ENCODE results near the gene PDE3B.

DNA sequence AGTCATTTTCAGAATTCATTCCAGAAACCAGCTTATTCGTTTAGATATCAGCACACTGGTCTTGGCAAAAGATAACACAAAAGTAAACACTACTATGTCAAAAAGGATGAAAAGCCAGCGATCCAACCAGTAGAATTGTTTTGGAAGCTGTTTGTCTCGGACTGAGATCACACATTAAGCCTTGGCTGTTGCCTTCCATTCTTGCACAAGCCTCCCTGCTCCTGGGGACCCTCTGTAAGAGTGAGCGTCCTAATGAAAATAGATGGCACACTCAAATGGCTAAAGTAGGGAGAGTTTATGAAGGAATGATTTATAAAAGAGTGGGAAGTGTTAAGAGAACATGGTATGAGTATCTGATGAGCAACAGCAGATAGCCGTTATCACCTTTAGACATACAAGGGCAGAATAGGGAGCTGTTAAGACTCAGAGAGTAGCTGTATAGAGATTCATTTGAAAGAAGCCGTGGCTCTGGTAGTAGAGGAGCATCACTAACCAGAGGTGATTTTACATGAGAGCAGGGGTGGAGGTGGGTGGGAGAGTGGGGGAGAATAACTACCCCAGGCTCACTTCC lies 25.2 kb downstream of the PDE3B start:
- TF ChIP-seq EP300 (IDR thresholded peaks at IDR 0.05; ENCODE audit: borderline replicate concordance in 1 of 2, low read depth in 2 of 2, low read length in 2 of 2) (no peak), RBBP5 (IDR thresholded peaks at IDR 0.05; ENCODE audit: borderline replicate concordance, low read depth, low read length) (no peak), POLR2A (IDR thresholded peaks at IDR 0.05; ENCODE audit: control extremely low read depth in 1 of 2, low read depth in 2 of 2, low read length in 2 of 2) (no peak), CREB1 (IDR thresholded peaks at IDR 0.05) (no peak), JUN (IDR thresholded peaks at IDR 0.05; ENCODE audit: low read depth, low read length) (no peak), PHF8 (conservative IDR thresholded peaks at IDR 0.05; ENCODE audit: low read depth, low read length) (no peak), EZH2 (IDR thresholded peaks at IDR 0.05; ENCODE audit: low read depth, low read length, severe bottlenecking) (no peak), SUZ12 (IDR thresholded peaks at IDR 0.05; ENCODE audit: low read length) (no peak), JUND (IDR thresholded peaks at IDR 0.05; ENCODE audit: low read length) (no peak), GABPA (IDR thresholded peaks at IDR 0.05; ENCODE audit: borderline replicate concordance, insufficient read depth, low read length) (no peak), SP1 (IDR thresholded peaks at IDR 0.05; ENCODE audit: low read depth, low read length) (no peak), EGR1 (IDR thresholded peaks at IDR 0.05; ENCODE audit: borderline replicate concordance, low read depth, low read length) (no peak)
- TF ChIP-seq, protein P1, sequence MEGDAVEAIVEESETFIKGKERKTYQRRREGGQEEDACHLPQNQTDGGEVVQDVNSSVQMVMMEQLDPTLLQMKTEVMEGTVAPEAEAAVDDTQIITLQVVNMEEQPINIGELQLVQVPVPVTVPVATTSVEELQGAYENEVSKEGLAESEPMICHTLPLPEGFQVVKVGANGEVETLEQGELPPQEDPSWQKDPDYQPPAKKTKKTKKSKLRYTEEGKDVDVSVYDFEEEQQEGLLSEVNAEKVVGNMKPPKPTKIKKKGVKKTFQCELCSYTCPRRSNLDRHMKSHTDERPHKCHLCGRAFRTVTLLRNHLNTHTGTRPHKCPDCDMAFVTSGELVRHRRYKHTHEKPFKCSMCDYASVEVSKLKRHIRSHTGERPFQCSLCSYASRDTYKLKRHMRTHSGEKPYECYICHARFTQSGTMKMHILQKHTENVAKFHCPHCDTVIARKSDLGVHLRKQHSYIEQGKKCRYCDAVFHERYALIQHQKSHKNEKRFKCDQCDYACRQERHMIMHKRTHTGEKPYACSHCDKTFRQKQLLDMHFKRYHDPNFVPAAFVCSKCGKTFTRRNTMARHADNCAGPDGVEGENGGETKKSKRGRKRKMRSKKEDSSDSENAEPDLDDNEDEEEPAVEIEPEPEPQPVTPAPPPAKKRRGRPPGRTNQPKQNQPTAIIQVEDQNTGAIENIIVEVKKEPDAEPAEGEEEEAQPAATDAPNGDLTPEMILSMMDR (IDR thresholded peaks at IDR 0.05; ENCODE audit: control extremely low read depth in 1 of 3, insufficient read depth in 1 of 3, low read depth in 1 of 3, low read length in 3 of 3) = no peak
- TF ChIP-seq, protein P2, sequence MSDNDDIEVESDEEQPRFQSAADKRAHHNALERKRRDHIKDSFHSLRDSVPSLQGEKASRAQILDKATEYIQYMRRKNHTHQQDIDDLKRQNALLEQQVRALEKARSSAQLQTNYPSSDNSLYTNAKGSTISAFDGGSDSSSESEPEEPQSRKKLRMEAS (IDR thresholded peaks at IDR 0.05) = no peak

Measured in H1 (cell line).